GM12874 (cell line): ENCODE measurements around the gene MRPS16.
A peak's percentile ranks its signal among the peaks of the same experiment; 100 is the strongest.

Experiments used
- CTCF ChIP-seq: IDR thresholded peaks from 2 replicates; pipeline ENCODE4 v1.5.1; 2011; ENCODE audit warnings: low read depth, mild to moderate bottlenecking, control low read depth, low read length, moderate library complexity; ENCODE audit not compliant: insufficient read depth

The MRPS16 gene

GRCh38 chr10:73263693-73264347 is 11.4 kb upstream of the MRPS16 start:
- peak; percentile 28; the same call in 1 of the 2 replicates for TF ChIP-seq CTCF

GRCh38 chr10:73262880-73263555 is 10.6 kb upstream of the MRPS16 start:
- TF ChIP-seq CTCF: no peak

GRCh38 chr10:73262105-73262730 is 9.8 kb upstream of the MRPS16 start:
- no peak for TF ChIP-seq CTCF

GRCh38 chr10:73261362-73261995 is 9.0 kb upstream of the MRPS16 start:
- no peak for TF ChIP-seq CTCF

- peak; percentile 5; the same call in 1 of the 2 replicates for TF ChIP-seq CTCF
Measured at GRCh38 chr10:73253225-73253555, 746 bp upstream of the MRPS16 start.

- no peak for TF ChIP-seq CTCF
Measured at GRCh38 chr10:73251683-73252444, 580 bp downstream of the MRPS16 start.
